A549 (cell line): ENCODE results near the gene CABP7. TPM values are rescaled to one million over a fixed set of nuclear protein-coding genes. Genes with fewer than 3 reads are reported as not detected.

Experiments used
- ATAC-seq, 2 experiments: fragments of 200-7000 bp in 1 of 2; fragments of >200 bp in 1 of 2; cut with Nextera tagmentation in 1 of 2; cut with Tn5 transposase in 1 of 2; 3 replicates each; pipeline versions ENCODE4 v1.8.0 to v1.9.1; 2018 to 2020; ENCODE audit warnings: mild to moderate bottlenecking in 1 of 2, moderate library complexity in 1 of 2
- CTCF ChIA-PET: fragments of 300-600 bp; sonication (Branson Sonifier 250); formaldehyde crosslinking; extraction: SDS; loops from one replicate; lab custom pipeline; 2021; ENCODE audit warnings: antibody characterized with exemption, inconsistent platforms; lab: Yijun Ruan, JAX
- POLR2A ChIA-PET: fragments of 350-600 bp; formaldehyde crosslinking; extraction: SDS; loops from one replicate; lab custom pipeline; 2021; ENCODE audit warnings: antibody characterized with exemption, inconsistent platforms; lab: Yijun Ruan, JAX
- DNase-seq, 2 experiments: peaks; one replicate each; pipeline versions ENCODE4 v3.0.0 to v3.0.0-alpha.2; 2011 to 2016; ENCODE audit warnings: low read depth in 1 of 2, low spot score in 1 of 2
- FAIRE-seq: peaks from 2 replicates; lab custom pipeline; 2011; peaks lifted over from hg19 to GRCh38; lab: Jason Lieb, UNC
- H3K27ac ChIP-seq, 2 experiments: fragments of >200 bp; sonication (Bioruptor Twin); formaldehyde crosslinking; 3 replicates each; pipeline ENCODE4 v1.5.1; 2016 to 2017
- H3K4me1 ChIP-seq: fragments of >200 bp; sonication (Bioruptor Twin); formaldehyde crosslinking; 3 replicates; pipeline ENCODE4 v1.6.1; 2016
- H3K4me2 ChIP-seq: fragments of >200 bp; sonication (Bioruptor Twin); formaldehyde crosslinking; 3 replicates; pipeline ENCODE4 v1.6.1; 2016
- H3K4me3 ChIP-seq: fragments of >200 bp; sonication (Bioruptor Twin); formaldehyde crosslinking; 3 replicates; pipeline ENCODE4 v1.5.1; 2016
- H3K9me3 ChIP-seq: fragments of >200 bp; sonication (Bioruptor Twin); formaldehyde crosslinking; 3 replicates; pipeline ENCODE4 v1.6.1; 2016
- CHD4 ChIP-seq: fragments of 200-600 bp; sonication (generic); IDR thresholded peaks from 2 replicates; pipeline ENCODE4 v1.6.1; 2016; ENCODE audit warnings: antibody characterized with exemption, mild to moderate bottlenecking, borderline replicate concordance
- ESRRA ChIP-seq: fragments of 150-350 bp; IDR thresholded peaks from 2 replicates; pipeline ENCODE4 v1.6.1; 2014; ENCODE audit warnings: mild to moderate bottlenecking, low read length, borderline replicate concordance
- FOSL2 ChIP-seq, 2 experiments: fragments of 450-650 bp in 1 of 2; fragments of >200 bp in 1 of 2; sonication (Bioruptor Twin) in 1 of 2; formaldehyde crosslinking; IDR thresholded peaks; 2 replicates each; pipeline versions ENCODE4 v1.5.0 to v1.6.1; 2016 to 2020; ENCODE audit warnings: mild to moderate bottlenecking in 1 of 2, moderate library complexity in 1 of 2
- GATA3 ChIP-seq: IDR thresholded peaks from 2 replicates; pipeline ENCODE4 v1.6.1; 2012; ENCODE audit warnings: borderline replicate concordance
- HEYL ChIP-seq: fragments of 250-450 bp; sonication (Bioruptor Pico); IDR thresholded peaks from 2 replicates; pipeline ENCODE4 v1.8.0; 2021; ENCODE audit warnings: mild to moderate bottlenecking, moderate library complexity
- HOXB13 ChIP-seq: fragments of 250-450 bp; sonication (Bioruptor Pico); IDR thresholded peaks from 2 replicates; pipeline ENCODE4 v1.5.0; 2020; ENCODE audit warnings: low read depth, mild to moderate bottlenecking, moderate library complexity
- JUN ChIP-seq, 2 experiments: fragments of >200 bp; sonication (Bioruptor Twin); formaldehyde crosslinking; IDR thresholded peaks; 2 replicates in 1 of 2; 3 replicates in 1 of 2; pipeline ENCODE4 v1.6.1; 2016 to 2017
- KDM1A ChIP-seq: fragments of 200-600 bp; sonication (generic); IDR thresholded peaks from 2 replicates; pipeline ENCODE4 v1.6.1; 2016; ENCODE audit warnings: low read depth, mild to moderate bottlenecking
- MYC ChIP-seq: IDR thresholded peaks from 2 replicates; pipeline ENCODE4 v1.6.1; 2012; ENCODE audit warnings: mild to moderate bottlenecking, inconsistent platforms, low read length, improper control_type of control experiment, borderline replicate concordance
- NPAS2 ChIP-seq: fragments of 250-450 bp; sonication (Bioruptor Pico); IDR thresholded peaks from 2 replicates; pipeline ENCODE4 v1.8.0; 2022; ENCODE audit warnings: mild to moderate bottlenecking, moderate library complexity, borderline replicate concordance
- PHF8 ChIP-seq: fragments of 200-600 bp; sonication (generic); IDR thresholded peaks from 2 replicates; pipeline ENCODE4 v1.6.1; 2016; ENCODE audit warnings: low read depth, mild to moderate bottlenecking, antibody characterized with exemption, moderate library complexity, borderline replicate concordance
- RAD21 ChIP-seq, 2 experiments: fragments of >200 bp in 1 of 2; sonication (Bioruptor Twin) in 1 of 2; formaldehyde crosslinking in 1 of 2; IDR thresholded peaks in 1 of 2; conservative IDR thresholded peaks in 1 of 2; 2 replicates in 1 of 2; 3 replicates in 1 of 2; pipeline ENCODE4 v1.6.1; 2012 to 2018; ENCODE audit warnings: inconsistent platforms in 1 of 2
- RARB ChIP-seq: fragments of 250-450 bp; sonication (Bioruptor Pico); IDR thresholded peaks from 2 replicates; pipeline ENCODE4 v1.8.0; 2021; ENCODE audit warnings: mild to moderate bottlenecking, moderate library complexity
- RFX5 ChIP-seq: fragments of 450-650 bp; IDR thresholded peaks from 2 replicates; pipeline ENCODE4 v1.7.1; 2014; ENCODE audit warnings: antibody characterized with exemption, mild to moderate bottlenecking, moderate library complexity
- TP53 ChIP-seq: fragments of 250-450 bp; sonication (Bioruptor Pico); IDR thresholded peaks from 2 replicates; pipeline ENCODE4 v1.5.0; 2021; ENCODE audit warnings: mild to moderate bottlenecking, moderate library complexity
- ZNF302 ChIP-seq: fragments of 250-450 bp; sonication (Bioruptor Pico); IDR thresholded peaks from 2 replicates; pipeline ENCODE4 v1.9.0; 2021; ENCODE audit warnings: inconsistent platforms, mild to moderate bottlenecking, moderate library complexity
- ZSCAN20 ChIP-seq: fragments of 250-450 bp; sonication (Bioruptor Pico); IDR thresholded peaks from 2 replicates; pipeline ENCODE4 v1.8.0; 2022; ENCODE audit warnings: mild to moderate bottlenecking, moderate library complexity
- WGBS: methylation state at CpG from one replicate; pipeline ENCODE4 v1.1.6; 2017; ENCODE audit errors: missing lambda C conversion rate; 5-methylcytosine and 5-hydroxymethylcytosine counted together
- polyA plus RNA-seq, 4 experiments: library from polyadenylated mRNA; depleted of rRNA in 3 of 4; stranded (reverse); fragments of >200 nt; fragmentation: RNase III in 1 of 4; extraction: RNeasy Plus Mini Kit Qiagen cat#74134 plus additional on column Dnase treatment in 1 of 4; gene quantifications; 2 replicates in 3 of 4; 3 replicates in 1 of 4; pipeline ENCODE4 v1.2.3, GENCODE V29; 2011 to 2017
- TF ChIP-seq, protein P1 (sequence below): fragments of >200 bp; sonication (Bioruptor Twin); formaldehyde crosslinking; IDR thresholded peaks from 2 replicates; pipeline ENCODE4 v1.6.1; 2016
- TF ChIP-seq, protein P2 (sequence below): fragments of 250-450 bp; sonication (Bioruptor Pico); IDR thresholded peaks from 2 replicates; pipeline ENCODE4 v1.5.0; 2020; ENCODE audit warnings: low read depth, mild to moderate bottlenecking, moderate library complexity
- TF ChIP-seq, protein P3 (sequence below): IDR thresholded peaks from 2 replicates; pipeline ENCODE4 v1.6.1; 2012; ENCODE audit warnings: low read depth, borderline replicate concordance

CABP7 gene
- polyA plus RNA-seq, 2 of the 4 experiments (the other 2 are of a cell fraction) = 0.05 to 0.15 TPM

DNA sequence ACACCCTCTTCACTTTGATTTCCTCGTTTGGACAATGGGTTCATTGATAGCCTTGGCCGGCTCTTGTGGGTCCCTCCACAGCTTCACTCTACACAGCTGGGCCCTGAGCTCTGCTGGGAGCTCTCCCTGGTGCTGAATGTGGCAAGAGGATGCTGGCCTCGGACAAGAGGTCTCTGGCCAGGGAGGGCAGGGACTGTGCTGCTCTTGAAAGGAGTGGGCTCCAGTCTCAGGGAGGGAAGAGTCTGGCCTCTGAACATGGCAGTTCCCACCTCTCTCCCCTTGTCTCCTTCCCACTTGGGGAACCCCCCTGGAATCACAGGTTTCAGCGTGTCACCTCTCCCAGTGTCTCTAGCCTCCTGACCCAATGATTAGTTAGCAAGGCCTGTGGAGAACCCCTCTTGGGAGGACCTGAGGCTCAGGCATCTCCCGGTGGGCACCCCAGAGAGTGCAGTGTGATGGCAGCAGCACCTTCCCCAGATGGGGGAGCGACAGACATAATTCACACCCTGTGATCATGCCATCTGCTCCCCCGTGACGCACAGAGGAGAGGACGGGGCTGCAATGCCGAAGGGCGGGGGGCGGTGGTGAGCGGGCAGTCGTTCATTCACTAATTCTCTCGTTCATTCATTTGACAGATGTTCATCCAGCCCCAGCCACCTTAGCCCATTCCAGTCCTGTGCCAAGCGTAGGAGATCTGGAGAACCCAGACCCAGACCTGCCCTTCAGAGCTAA is 2.8 kb upstream of the CABP7 start (continued):
- TF ChIP-seq TP53 (CRISPR knock-in tag) (no peak), PHF8 (no peak), JUN (IDR thresholded peaks at IDR 0.05) (no peak)

DNA sequence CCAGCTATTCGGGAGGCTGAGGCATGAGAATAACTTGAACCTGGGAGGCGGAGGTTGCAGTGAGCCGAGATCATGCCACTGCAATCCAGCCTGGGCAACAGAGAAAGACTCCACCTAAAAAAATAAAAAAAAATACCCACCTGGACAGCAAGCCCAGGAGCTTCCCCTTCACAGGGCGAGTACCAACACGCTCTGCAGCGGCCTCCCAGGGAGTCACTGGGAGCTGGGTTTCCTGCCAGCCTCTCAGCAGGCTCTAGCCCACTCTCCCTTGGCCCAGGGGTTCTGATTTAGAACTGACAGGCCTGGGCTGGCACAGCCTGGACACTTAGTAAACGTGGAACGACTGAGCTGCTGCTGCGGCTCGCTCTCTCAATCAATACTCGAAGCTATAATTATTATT is 2.0 kb upstream of the CABP7 start:
- no peak overlapping the region for H3K27ac ChIP-seq
- no peak for ATAC-seq
- DNase-seq = no peak
- 75% methylated on average over 10 of the region's 11 CpGs for WGBS
- ChIA-PET CTCF (interaction anchor here (0.7 to 1.4 kb wide), 5 partner anchors 9 to 371 kb away, joined by 3 to 8 read pairs (median 4); no protein-coding TSS in a partner anchor), POLR2A (no interaction called here)
- H3K4me3 ChIP-seq = no peak overlapping the region
- TF ChIP-seq ESRRA (no peak), HEYL (CRISPR knock-in tag) (no peak), KDM1A (no peak), ZNF302 (CRISPR knock-in tag) (no peak), CHD4 (no peak)
- TF ChIP-seq, protein P1, sequence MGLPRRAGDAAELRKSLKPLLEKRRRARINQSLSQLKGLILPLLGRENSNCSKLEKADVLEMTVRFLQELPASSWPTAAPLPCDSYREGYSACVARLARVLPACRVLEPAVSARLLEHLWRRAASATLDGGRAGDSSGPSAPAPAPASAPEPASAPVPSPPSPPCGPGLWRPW = no peak
- TF ChIP-seq, protein P2, sequence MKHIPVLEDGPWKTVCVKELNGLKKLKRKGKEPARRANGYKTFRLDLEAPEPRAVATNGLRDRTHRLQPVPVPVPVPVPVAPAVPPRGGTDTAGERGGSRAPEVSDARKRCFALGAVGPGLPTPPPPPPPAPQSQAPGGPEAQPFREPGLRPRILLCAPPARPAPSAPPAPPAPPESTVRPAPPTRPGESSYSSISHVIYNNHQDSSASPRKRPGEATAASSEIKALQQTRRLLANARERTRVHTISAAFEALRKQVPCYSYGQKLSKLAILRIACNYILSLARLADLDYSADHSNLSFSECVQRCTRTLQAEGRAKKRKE = no peak
- H3K4me1 ChIP-seq = peaks cover 4% of the 10 kb centered on the region; the same call in 1 of the 3 replicates
- H3K9me3 ChIP-seq = no peaks in the 10 kb centered on the region
- FAIRE-seq = no peak
- H3K4me2 ChIP-seq = no peak overlapping the region

DNA sequence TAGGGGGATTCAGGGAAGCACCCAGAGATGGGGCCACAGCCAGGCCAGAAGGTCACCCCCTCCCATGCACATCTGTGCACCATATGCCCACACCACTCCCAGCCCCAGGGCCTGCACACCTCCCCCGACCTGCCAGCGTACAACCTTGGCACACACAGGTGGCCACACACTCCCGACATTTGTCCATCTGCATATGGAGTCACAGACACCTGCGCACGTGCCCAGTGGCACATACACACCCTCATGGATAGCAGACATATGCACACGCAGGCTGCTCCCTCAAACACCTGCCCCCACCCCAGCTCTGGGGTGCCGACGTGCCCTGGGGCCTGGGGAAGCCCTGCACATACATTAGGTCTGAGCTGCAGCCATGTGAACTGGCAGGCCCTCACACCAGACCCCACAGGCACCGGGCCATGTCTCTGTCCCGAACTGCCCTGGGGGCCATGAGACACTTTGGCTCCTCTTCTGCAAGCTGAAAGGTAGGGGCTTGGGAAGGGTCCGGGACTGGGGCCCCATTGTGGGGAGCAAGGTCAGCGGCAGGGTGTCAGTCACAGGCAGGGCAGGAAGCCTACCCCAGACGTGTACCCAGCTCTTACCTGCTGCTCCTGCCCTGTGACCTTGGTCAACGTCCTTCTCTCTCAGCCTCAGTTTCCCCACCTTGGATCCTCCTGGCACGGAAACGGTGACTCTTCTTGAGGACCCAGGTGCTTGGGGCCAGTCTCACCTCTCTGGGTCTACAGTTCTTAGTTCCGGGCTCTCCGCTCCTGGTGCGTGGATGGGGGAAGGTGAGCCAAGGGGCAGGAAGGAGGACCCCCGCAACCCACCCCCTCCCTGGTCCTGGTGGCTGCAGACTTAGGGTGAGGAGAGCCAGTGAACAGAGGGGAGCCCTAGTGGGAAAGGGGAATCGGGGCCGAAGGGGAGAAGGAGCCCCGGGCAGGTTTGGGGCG is 579 bp upstream of the CABP7 start:
- peaks cover 4% of the 10 kb centered on the region; the same call in 1 of the 3 replicates for H3K4me1 ChIP-seq
- ChIA-PET POLR2A (no interaction called here), CTCF (interaction anchor here (1.2 to 1.3 kb wide), 2 partner anchors 14 to 18 kb away, joined by 4 read pairs; no protein-coding TSS in a partner anchor)
- 55% methylated on average over 8 of the region's 24 CpGs for WGBS
- TF ChIP-seq ZSCAN20 (CRISPR knock-in tag) = no peak
- no peak for TF ChIP-seq CHD4
- TF ChIP-seq RFX5 = no peak
- TF ChIP-seq FOSL2 (IDR thresholded peaks at IDR 0.05) = no peak
- no peak for TF ChIP-seq FOSL2 (CRISPR knock-in tag; IDR thresholded peaks at IDR 0.05)
- no peak for TF ChIP-seq HOXB13
- no peak for TF ChIP-seq MYC
- no peak for TF ChIP-seq GATA3
- TF ChIP-seq NPAS2 (CRISPR knock-in tag) = no peak
- TF ChIP-seq, protein P3, sequence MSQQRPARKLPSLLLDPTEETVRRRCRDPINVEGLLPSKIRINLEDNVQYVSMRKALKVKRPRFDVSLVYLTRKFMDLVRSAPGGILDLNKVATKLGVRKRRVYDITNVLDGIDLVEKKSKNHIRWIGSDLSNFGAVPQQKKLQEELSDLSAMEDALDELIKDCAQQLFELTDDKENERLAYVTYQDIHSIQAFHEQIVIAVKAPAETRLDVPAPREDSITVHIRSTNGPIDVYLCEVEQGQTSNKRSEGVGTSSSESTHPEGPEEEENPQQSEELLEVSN = no peak
- no peak for TF ChIP-seq RAD21 (conservative IDR thresholded peaks at IDR 0.05 in 1 of 2, IDR thresholded peaks at IDR 0.05 in 1 of 2)
- no peak for TF ChIP-seq RARB
- peak overlapping the region; percentile 83 for H3K4me2 ChIP-seq
- H3K9me3 ChIP-seq = no peaks in the 10 kb centered on the region
- ATAC-seq = no peak
- no peak for FAIRE-seq
- DNase-seq = no peak
- H3K4me3 ChIP-seq = peak overlapping the region; percentile 47
- peak overlapping the region in 1 of 2 experiments; percentile 53; a peak in 3 of 6 replicates for H3K27ac ChIP-seq
